Right lobe of liver (tissue), 4 donors: ENCODE measurements around the gene SERPIND1.

Experiments
- CTCF ChIP-seq, 4 donors: fragments of 200-600 bp in 3 of 4; fragments of 450-650 bp in 1 of 4; IDR thresholded peaks; one replicate each; pipeline versions ENCODE4 v1.5.1 to v1.8.0; 2016 to 2022; ENCODE audit warnings: antibody characterized with exemption in 4 of 4, mild to moderate bottlenecking in 2 of 4
- POLR2A ChIP-seq: fragments of 450-650 bp; IDR thresholded peaks from one replicate; pipeline ENCODE4 v1.6.1; 2017; ENCODE audit warnings: antibody characterized with exemption, mild to moderate bottlenecking
- donor health status: DM: no; HTN: no; CAD: no.
- donor health status: DM: no; HTN: no; CAD: no.
- donor health status: DM: no; HTN: yes; CAD: no.

- TF ChIP-seq POLR2A (no peak), CTCF (IDR thresholded peaks at IDR 0.05) (peak; percentile 38 to 55 (median 48))
Observed at GRCh38 chr22:20771918-20772625, 1.8 kb upstream of the SERPIND1 start.
